Measurements from ENCODE around the gene IGSF21. TPM values are rescaled to one million over a fixed set of nuclear protein-coding genes. Genes with fewer than 3 reads are reported as not detected.

IGSF21 gene
- total and polyA plus RNA-seq, 2 of the 8 experiments (the other 6 are each of a cell fraction or from before 2014, with no cell fraction given) = 22.5 to 28.5 TPM

DNA sequence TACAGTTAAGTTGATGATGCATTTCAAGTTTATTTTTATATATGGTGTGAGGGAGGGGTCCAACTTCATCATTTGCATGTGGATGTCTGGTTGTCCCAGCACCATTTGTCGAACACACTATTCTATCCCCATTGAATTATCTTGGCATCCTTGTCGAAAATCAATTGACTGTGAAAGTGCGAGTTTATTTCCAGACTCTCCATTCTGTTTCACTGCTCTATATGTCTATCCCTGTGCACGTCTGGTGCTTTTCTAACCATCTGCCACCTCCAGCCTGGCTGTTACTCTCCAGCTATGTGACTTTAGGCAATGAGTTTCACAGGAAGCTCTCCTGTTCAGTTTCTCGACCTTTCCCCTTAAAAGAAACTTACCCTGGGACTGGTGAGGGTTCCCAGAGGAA is 236.0 kb downstream of the IGSF21 start:
- Histone ChIP-seq H3K9me3 (ENCODE audit: insufficient read depth in 2 of 2, low read depth in 1 of 2, low read length in 1 of 2) (no peaks in the 10 kb centered on the region), H3K36me3 (ENCODE audit: control insufficient read depth in 2 of 4, insufficient read depth in 4 of 4, low read length in 3 of 4) (no peaks in the 10 kb centered on the region), H3K79me1 (ENCODE audit: low read depth, low read length) (no peaks in the 10 kb centered on the region), H4K20me1 (replicated peaks in 1 of 2; ENCODE audit: control insufficient read depth in 1 of 2, insufficient read depth in 2 of 2, low read length in 2 of 2) (no peaks in the 10 kb centered on the region), H3K9ac (replicated peaks in 1 of 4; ENCODE audit: extremely low read depth in 1 of 4, low read depth in 3 of 4, low read length in 3 of 4) (no peak overlapping the region), H4K91ac (replicated peaks; ENCODE audit: insufficient read length, low read length) (no peak overlapping the region), H3K79me2 (ENCODE audit: control insufficient read depth in 1 of 2, insufficient read depth in 2 of 2, low read length in 2 of 2) (no peaks in the 10 kb centered on the region), H2BK20ac (ENCODE audit: low read length) (no peak overlapping the region), H2BK15ac (ENCODE audit: low read length) (no peak overlapping the region), H2AFZ (ENCODE audit: low read length) (no peak overlapping the region), H3K18ac (ENCODE audit: extremely low read depth, low read length) (no peak overlapping the region), H4K5ac (ENCODE audit: insufficient read length, low read depth, low read length) (no peak overlapping the region), H3K4me1 (replicated peaks in 1 of 4; ENCODE audit: control insufficient read depth in 3 of 4, insufficient read depth in 4 of 4, low read length in 3 of 4) (peaks cover 0 to 2% (median under 1%) of the 10 kb centered on the region in 4 experiments; a peak in 3 of 7 replicates), H2AK5ac (ENCODE audit: low read depth, low read length) (no peak overlapping the region), H3K56ac (replicated peaks; ENCODE audit: insufficient read length, low read depth, low read length) (no peak overlapping the region), H3K4ac (replicated peaks; ENCODE audit: insufficient read length, low read depth, low read length) (no peak overlapping the region), H3K4me3 (ENCODE audit: extremely low read depth in 1 of 4, insufficient read depth in 2 of 4, low read depth in 3 of 4, low read length in 4 of 4) (no peak overlapping the region), H3K27ac (ENCODE audit: low read depth, low read length) (no peak overlapping the region), H3K4me2 (ENCODE audit: insufficient read depth in 1 of 2, low read depth in 2 of 2, low read length in 2 of 2) (no peak overlapping the region), H2BK12ac (ENCODE audit: low read depth, low read length) (no peak overlapping the region), H2BK120ac (replicated peaks; ENCODE audit: low read depth, low read length) (no peak overlapping the region), H3K14ac (ENCODE audit: insufficient read length) (no peak overlapping the region), H4K8ac (ENCODE audit: extremely low read depth, insufficient read depth, low read length) (no peak overlapping the region), H2BK5ac (ENCODE audit: low read depth, low read length) (no peak overlapping the region), H3K23me2 (ENCODE audit: low read depth, low read length) (no peaks in the 10 kb centered on the region), H3K23ac (ENCODE audit: insufficient read length) (no peak overlapping the region), H3K27me3 (replicated peaks in 1 of 4; ENCODE audit: control insufficient read depth in 3 of 4, extremely low read depth in 1 of 4, insufficient read depth in 3 of 4, low read length in 3 of 4) (peaks cover 0 to 2% (median 0%) of the 10 kb centered on the region in 4 experiments; a peak in 2 of 7 replicates)
- WGBS, 2 experiments (ENCODE audit: extremely low coverage in 1 of 2, insufficient coverage in 1 of 2, insufficient read length in 1 of 2, insufficient replicate concordance in 2 of 2, low coverage in 1 of 2, low lambda C conversion rate in 2 of 2, missing lambda C conversion rate in 1 of 2) = 84% methylated on average over 5 of the region's 5 CpGs; no CpG with 5 or more reads in 1 of the 2 experiments
- no peak for FAIRE-seq
- POLR2A ChIA-PET (ENCODE audit: partially characterized antibody) = no interaction called here
- DNase-seq (ENCODE audit: low read depth in 1 of 2, low spot score in 2 of 2) = no peak
- CTCF ChIA-PET (ENCODE audit: partially characterized antibody) = interaction anchor here (1.6 to 4.2 kb wide), 2 partner anchors 19 to 22 kb away, joined by 5 to 15 read pairs; no protein-coding TSS in a partner anchor
- TF ChIP-seq ZNF274 (IDR thresholded peaks at IDR 0.05; ENCODE audit: borderline replicate concordance, extremely low read depth, low read length) (no peak), HDAC2 (IDR thresholded peaks at IDR 0.05; ENCODE audit: borderline replicate concordance in 1 of 2, low read depth in 2 of 2, low read length in 2 of 2) (no peak), HDAC6 (IDR thresholded peaks at IDR 0.05; ENCODE audit: low read depth, low read length) (no peak), RAD21 (IDR thresholded peaks at IDR 0.05 in 1 of 2, conservative IDR thresholded peaks at IDR 0.05 in 1 of 2; ENCODE audit: low read depth in 2 of 2, low read length in 2 of 2) (no peak), CBX5 (IDR thresholded peaks at IDR 0.05; ENCODE audit: low read depth, low read length) (no peak), SIX5 (IDR thresholded peaks at IDR 0.05; ENCODE audit: low read depth, low read length) (no peak), SAP30 (IDR thresholded peaks at IDR 0.05; ENCODE audit: insufficient read depth, insufficient replicate concordance, low read length) (no peak), RXRA (IDR thresholded peaks at IDR 0.05; ENCODE audit: insufficient read depth, low read depth, low read length) (no peak), KDM1A (IDR thresholded peaks at IDR 0.05; ENCODE audit: borderline replicate concordance, low read length) (no peak), CHD1 (IDR thresholded peaks at IDR 0.05; ENCODE audit: low read depth, low read length) (no peak), CBX8 (IDR thresholded peaks at IDR 0.05; ENCODE audit: borderline replicate concordance, low read depth, low read length) (no peak)
- TF ChIP-seq, protein P1, sequence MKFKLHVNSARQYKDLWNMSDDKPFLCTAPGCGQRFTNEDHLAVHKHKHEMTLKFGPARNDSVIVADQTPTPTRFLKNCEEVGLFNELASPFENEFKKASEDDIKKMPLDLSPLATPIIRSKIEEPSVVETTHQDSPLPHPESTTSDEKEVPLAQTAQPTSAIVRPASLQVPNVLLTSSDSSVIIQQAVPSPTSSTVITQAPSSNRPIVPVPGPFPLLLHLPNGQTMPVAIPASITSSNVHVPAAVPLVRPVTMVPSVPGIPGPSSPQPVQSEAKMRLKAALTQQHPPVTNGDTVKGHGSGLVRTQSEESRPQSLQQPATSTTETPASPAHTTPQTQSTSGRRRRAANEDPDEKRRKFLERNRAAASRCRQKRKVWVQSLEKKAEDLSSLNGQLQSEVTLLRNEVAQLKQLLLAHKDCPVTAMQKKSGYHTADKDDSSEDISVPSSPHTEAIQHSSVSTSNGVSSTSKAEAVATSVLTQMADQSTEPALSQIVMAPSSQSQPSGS (IDR thresholded peaks at IDR 0.05; ENCODE audit: low read length) = no peak
